Right forelimb (tissue), 1 donor: ENCODE results near the gene PTPRD.

ENCODE experiments used
- DNase-seq: peaks from one replicate; pipeline ENCODE4 v3.0.0-alpha.2; 2018

The PTPRD gene

DNA sequence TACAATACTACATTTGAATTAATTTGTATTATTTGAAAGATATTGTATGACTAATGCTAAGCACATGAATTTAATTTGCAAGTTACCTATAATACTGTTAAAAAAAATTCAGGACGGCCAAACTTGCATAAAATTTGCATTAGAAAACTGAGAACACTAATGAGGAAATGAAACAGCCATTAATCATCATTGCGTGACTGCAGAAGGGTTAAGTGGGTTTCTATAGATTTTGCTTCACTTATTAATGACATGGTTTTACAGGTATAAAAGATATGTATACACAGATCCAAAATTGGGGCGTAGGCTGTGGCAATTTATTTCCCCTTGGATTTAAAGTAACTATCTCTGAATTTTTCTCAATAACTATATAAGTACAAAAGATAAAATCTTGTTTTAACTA lies 882.6 kb downstream of the PTPRD start:
- no peak for DNase-seq

DNA sequence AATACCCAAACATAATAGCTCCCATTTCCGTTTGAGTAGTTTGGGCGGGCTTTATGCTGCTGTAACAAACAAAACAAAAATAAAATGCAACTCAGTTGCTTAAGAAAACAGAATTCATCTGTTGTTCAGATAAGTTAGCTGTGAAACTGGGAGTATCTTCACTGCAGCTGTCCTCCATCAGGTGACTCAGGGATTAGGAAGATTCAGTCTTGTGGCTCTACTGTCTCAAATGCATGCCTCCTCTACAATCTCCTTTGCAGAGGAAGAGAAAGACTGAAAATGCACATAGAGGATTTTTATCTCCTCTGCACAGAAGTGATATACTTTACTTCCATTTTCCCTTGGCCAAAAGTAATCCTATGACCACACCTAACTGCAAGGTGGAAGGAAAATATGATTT lies 883.7 kb downstream of the PTPRD start:
- DNase-seq, result no peak

DNA sequence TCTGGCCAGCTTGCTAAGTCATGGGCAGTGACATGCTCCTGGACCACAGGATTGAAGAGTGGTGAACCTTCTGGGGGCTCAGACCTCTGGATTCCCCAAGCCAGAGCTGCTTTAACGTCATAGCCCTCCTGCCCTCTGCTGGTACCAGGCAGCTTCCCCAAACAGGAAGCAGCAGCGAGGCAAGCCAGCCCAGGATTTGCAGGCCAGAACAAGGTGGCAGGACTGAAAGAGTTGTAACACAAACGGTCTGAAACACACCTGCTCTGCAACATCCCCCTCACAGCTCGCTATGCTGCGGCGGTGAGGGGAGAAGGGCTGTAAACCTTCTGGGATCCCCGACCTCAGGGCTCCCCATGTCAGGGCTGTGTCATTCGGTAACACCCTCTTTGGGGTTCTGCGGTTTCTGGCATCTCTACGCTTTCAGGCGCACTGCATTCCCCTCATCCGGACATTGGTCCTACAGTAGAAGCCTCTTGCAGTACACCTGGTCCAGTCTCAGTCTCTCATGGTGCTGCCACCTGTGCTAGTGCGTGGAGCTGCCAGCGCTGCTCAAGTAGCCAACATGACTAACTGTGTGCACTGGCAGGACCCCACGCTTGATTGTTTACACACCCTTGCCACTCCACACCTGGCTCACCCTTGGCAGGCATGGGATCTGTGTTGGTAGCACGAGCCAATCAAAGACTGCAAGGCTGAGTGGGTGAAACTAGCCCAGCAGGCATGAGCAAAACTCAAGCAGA lies 893.3 kb downstream of the PTPRD start:
- no peak for DNase-seq

DNA sequence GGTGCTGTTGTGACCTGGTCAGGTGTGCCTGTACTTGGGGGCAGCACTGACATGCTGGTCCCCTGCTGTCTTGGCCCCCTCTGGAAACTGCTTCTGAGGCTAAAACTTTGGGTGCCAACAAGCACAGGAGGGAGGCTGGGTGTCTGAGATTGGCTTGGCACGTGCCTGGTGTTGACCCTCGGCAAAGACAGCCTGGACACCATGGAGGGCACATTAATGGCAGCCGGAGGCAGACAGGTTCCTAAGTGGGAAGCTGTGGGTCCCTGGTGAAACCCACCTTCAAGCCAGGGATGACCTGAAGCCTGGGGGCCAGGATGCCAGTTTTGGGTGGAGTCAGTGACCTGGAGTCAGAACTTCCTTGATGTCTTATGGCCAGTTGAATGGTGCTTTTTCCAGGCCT lies 894.1 kb downstream of the PTPRD start:
- no peak for DNase-seq

DNA sequence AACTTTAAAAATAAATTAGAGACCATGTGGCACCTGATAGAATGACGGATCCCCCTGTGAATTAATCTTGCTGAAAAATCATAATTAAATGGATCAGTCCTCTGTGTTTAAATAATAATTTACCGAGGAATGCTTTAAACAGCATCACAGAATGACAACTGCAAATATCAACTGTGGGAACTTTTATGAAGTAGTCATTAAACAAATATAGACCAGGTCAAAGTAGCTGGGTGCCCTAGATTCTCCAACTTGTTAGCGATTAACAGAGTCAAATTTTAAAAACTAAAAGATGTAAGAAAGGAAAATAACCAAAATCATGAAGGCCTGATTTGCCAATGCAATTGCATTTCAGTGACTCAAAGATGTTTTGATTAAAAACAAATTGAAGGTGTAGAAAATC lies 933.4 kb downstream of the PTPRD start:
- no peak for DNase-seq

DNA sequence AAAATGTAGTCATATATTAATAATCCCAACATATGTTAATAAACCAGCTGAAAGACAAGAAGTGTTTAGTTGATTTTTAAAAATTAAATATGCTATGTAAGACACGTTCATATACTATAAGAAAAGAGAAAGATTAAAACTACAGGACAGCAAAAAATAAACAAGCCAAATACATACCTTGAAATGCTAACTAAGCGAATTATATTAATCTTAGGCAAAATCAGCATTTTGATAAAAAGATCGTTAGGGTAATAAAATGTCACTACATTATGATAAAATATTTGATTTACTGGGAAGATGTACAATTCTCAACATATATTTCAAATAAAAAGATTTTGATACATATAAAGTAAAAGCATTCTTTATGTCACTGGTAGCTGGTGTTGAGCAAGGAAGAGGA lies 938.3 kb downstream of the PTPRD start:
- no peak for DNase-seq

DNA sequence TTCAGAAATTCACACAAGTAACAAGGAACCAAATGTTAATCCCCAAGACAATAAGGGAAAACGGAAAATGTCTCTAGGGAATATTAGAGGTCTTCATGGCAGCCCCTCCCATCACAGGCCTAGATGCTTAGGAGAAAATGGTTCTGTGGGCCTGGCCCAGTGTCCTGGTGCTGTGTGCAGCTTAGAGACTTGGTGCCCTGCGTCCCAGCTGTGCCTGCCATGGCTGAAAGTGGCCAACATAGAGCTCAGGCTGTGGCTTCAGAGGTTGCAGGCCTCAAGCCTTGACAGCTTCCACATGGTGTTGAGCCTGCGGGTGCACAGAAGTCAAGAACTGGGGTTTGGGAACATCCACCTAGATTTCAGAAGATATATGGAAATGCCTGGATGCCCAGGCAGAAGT lies 942.3 kb downstream of the PTPRD start:
- DNase-seq, result no peak

DNA sequence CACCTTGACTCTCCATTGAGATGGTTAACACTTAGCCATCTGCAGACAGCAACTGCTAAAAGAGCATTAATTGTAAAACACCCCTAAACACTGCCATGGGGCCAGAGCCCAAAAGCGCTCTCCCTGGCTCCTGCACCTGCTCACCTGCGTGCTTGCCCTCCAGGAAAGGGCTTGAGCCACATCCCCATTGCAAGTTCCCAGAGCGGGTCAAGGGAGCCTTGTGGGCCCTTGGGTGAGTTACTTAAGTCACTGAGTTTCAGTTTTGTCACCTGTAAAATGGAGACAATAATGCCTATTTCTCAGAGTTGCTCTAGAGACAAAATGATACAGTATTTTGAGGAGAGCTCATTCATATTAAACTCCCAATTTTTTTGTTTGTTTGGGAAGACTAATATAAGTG lies 967.8 kb downstream of the PTPRD start:
- DNase-seq, result no peak

DNA sequence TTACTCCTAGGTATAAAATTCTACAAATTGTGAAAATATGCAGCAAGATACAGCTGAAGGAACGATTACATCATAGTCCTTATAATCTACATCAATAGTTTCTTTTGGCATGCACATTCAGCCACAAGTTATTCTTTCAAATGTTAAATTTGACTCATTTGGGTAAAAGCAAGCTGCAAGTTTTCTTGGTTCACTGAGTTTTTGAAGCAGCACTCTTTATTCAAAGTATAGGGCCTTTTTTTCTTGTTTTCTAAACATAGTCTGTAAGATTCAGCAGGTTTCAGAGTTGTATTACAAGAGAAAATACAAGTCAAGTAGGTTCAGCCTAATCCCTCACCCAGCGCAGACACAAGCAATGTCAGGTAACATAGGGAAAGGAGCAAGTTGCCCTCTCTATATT lies 981.5 kb downstream of the PTPRD start:
- DNase-seq, result no peak

DNA sequence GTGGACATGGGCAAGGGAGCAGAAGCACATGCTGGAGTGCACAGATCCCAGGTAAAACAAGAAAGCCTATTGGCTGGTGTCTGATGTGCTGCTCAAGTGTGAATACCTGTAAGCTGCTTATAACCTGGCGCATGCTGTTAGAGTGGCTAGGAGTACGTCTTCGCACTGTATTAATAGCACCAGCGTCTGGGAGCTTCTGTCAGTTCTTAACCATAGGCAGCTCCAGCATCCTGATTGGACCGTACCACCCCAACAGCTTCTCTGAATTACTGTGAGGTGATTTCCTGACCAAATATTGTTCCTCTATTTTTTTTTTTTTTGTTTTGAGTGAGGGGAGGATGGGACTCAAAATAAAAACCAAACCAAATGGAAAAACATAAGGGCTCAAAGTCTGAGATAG lies 987.6 kb downstream of the PTPRD start:
- DNase-seq, result no peak

DNA sequence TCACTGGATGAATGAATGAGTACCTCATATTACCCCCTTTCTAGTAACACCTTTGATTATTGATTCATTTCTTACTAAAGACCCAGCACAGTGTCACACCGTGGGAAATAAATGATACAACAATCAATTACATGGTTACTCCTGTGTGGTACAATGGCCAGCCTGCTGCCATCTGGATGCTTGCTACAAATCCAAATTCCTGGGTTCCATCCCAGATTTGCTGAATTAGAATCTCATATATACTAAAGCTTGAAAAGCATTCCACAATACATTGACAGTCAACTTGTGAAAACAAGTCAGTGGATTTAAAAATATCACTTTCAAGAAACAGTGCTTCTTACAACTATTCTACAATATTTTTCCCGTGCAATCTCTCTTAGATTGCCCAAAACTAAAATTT lies 989.3 kb downstream of the PTPRD start:
- DNase-seq, result no peak

DNA sequence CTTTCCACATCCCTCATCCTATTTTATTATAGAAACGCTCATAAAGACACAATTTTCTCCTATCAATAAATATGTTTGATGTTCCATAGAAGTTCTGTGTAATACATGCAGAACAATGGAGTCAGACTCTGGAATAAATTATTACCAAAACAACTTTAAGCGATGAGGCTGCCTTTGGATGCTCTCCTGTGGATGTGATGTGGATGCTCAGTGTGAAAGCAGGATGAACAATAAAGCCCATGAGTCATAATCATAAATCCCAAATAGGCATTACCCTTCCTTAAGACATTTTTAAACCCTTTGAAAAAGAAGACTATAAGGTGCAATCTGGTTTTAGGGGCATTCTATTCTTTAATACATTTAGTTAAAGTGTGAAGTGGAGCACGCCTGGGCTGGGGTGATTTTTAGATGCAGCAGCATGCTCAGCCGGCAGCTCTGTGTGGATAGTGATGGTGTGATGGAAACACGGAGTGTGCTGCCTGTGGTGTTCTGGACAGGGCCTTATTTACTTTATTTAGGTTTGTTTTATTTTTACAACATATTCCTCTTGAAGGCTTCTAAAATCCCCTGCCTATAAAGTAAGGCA lies 991.4 kb downstream of the PTPRD start:
- DNase-seq, result no peak

DNA sequence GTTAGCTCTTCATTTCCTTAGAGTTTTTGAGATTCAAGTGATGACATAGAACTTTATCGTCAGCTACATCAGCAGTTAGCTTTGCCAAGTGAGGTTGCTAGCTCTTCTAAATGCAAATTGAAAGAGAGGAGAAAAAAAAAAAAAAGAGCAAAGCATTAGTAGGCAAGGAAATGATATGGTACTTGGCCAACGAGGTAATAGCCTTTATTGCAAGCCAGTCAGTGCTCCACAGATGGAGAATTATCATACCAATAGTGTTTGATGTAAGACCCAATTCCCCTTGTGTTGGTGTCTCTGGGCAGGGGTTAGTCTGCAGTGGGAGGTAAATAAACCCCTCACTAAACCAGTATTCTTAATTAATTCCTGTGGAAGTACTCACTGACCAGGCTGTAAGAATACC lies 992.1 kb downstream of the PTPRD start:
- DNase-seq, result no peak

DNA sequence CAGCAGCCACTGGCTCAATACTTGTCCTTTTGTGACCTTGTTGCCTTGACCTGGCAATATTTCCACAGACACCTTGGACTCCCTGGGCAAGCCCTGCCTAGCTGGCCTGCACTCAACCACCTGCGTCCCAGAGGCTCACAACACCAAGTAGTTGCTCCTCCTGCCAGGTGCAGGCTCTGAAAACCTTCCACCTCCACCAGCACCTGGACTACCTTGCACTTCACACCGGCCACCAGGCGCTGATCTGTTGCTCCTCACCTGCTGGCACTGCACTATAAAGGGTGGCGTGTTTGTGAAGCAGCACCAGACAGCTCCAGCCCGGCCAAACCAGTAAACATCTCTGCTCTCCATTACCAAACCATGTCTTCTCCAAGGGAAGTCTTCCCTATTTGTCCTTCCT lies 997.7 kb downstream of the PTPRD start:
- DNase-seq, result no peak

DNA sequence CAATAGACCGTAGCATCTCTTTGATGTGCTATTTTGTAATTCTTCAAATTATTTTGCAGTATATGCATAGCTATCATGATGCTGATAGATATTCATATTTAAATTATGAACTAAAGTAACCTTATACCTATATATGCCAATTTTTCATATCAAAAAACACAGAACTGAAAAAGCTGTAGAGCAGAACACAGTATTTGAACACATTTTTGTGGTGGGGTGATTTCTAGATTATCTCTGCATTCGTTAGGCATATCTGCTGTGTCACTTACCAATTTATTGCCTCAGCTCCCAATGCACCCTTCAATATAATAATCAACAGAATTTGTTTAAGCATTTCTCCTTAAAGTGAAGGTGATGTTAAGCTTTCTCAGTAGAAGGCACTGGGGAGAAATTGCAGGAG lies 998.2 kb downstream of the PTPRD start:
- DNase-seq, result no peak

DNA sequence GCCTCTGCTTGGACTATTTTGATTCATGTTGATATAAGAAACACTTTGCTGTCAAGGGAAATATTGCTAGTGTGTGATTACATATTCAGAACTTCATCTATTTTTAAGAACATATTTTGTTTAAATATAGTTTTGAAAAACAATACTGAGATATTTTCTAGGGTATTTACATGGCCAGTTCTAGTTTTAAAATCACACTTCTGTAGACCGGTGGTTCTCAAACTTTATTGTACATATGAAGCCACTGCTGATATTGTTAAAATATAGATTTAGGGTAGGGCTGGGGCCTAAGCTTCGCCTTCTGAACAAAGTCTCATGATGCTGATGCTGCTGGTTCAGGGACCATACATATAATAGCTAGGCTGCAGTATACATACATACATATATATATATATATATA lies 1000.0 kb downstream of the PTPRD start:
- DNase-seq, result no peak

DNA sequence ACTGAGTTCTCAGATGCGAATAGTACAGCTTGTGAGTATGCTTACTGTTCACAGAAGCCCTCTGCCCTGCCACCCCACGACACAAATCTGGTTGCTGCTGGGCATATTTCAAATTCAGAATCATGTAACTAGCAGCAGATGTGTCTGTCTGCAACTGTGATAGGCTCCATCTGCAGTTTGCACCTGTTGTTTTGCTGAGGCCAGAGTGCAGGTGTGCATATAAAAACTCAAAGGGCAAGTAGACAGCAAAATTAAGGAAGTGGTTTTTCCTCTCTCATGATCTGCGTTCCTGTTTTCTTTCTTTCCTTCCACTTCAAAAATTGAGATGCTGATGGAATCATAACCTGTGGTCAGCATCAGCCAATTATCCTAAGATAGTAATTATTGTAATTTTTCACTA lies 1000.5 kb downstream of the PTPRD start:
- no peak for DNase-seq

DNA sequence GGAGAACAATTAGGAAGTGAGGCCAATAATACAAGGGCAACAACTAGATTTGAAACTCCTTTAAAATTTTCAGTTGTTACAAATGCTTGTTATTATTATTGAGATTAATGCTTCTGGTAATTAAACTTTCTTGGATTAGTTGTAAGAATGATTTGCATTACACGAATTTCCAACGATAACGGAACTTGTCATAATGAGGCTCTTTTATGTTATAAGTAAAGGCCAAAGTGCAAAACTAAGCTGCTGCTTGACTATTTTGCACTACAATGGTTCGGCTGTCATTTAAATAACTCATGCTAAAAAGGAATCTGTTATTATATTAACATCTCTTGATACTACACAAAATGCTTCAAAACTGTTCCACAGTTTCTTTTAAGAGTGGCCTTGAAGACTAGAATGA lies 1007.1 kb downstream of the PTPRD start:
- DNase-seq, result no peak

DNA sequence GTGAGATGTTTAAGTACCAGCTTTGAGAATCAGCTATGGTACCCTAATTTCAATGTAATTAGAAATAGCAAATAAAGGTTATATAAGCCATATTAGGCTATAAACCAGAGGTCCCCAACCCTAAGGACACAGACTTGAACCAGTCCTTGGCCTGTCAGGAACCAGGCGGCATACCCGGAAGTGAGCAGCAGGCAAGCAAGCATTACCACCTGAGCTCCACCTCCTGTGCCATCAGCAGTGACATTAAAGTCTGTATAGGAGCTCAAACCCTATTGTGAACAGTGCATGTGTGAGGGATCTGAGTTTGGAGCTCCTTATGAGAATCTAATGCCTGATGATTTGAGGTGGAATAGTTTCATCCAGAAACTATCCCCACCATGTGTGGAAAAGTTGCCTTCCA lies 1009.5 kb downstream of the PTPRD start:
- DNase-seq, result no peak

DNA sequence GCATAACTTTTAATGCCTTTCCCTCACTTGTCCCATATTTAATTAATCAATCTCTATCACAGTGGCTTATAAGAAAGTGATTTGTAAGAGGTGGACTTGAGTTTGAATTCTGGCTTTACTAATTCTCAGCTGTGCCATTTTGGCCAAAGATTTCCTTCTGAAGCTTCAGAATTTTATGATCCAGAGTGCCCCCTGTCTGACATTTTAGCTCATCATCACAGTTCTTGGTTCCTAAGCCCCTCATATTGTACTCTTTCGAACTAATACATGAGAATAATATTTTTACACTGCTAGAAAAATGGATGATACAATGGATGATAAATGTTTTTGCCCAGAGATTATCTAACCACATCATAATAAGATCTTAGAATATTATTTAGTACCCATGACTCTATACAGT lies 1014.1 kb downstream of the PTPRD start:
- DNase-seq, result no peak

DNA sequence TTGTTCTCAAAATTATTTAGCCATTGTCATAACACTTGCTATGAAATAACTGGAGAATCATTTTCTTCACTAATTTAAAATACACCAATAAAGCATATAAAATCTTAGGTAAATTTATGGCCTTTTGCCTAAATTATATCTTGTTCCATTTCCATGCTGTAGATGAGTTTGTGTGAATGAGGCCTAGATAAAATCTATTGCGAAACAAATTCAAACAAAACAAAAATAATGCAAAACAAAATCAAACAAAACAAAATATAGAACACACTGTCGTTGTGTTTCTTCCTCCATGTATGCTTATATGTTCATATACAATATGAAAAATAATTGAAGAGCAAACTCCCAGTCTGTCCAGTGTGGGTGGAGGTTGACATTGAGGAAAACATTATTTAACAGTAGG lies 1020.7 kb downstream of the PTPRD start:
- no peak for DNase-seq

DNA sequence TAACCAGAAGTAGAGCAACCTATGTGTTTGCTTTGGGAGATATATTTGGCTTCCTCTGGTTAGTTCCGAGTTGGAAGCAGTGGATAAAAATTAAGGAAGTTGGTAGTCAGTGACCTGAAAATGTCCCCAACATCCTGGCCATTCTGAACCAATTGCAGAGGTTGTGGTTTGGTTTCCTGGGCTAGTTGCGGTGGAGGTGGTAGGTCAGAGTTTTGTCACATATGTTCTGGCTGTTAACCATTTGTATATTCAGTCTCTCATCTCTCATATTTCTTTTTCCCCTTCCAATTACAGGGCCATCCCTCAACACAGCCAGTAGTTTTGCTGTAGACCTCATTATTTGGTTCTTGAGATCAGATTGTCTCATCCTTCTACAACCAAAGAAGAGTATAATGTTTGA lies 1026.9 kb downstream of the PTPRD start:
- no peak for DNase-seq

DNA sequence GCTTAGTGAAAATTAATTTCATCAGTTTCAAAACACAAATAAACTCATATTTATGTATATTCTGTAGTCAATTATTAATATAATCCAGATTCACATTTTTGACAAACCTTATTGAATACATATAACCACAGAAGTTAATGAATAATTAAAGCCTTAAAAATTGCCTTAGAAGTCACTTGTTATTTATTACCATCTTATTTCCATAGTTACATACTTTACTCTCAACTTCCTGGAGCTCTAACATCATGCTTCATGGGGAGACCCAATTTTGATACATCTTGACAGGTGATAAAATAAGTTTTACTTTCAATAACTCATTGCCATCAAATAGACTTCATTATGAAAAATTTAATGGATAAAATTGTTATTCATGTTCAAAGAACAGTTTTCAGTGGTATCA lies 1038.7 kb downstream of the PTPRD start:
- DNase-seq, result no peak

DNA sequence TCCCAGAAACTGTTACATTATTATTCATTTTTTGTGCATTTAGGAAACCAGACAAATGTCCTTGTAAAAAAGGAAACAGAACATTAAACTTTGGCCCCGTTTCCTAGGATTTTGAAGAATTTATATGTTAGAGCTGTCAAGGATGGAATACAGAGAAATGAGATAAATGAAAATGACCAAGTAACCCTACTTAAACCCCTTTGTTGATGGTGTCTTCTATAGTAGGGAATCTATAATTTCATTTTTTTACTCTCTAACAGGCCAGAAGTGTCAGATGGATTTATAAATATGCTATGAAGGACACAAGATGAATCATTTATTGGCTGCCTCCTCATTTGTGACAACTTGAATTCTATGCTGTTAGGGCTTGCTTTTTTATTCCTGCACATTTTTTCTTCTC lies 1047.1 kb downstream of the PTPRD start:
- no peak for DNase-seq

DNA sequence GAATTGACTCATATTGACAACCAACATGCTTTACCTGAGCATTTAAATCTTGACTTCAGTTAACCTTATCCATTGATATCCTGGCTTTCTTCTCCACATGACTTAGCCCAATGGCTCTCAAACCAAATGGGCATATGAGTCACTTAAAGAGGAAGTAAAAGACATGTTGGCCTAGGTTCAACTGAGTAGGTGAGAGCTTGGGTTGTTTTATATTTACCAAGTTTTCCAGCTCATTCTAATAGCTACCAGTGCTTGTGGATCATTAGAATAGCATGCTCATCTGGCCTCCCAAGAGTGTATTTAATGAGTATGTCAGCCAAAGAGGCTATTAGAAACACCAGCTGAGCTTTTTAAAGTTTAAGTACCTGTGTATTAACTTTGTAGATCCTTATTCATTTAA lies 1049.0 kb downstream of the PTPRD start:
- no peak for DNase-seq
